ENCODE data around the gene NEURL2. TPM values are rescaled to one million over a fixed set of nuclear protein-coding genes. Genes with fewer than 3 reads are reported as not detected.

Gene NEURL2
- total and polyA plus RNA-seq, 4 donors: 3.7 to 14.5 (median 5.2) TPM

- no peak for TF ChIP-seq NR2F2 (IDR thresholded peaks at IDR 0.05)
- TF ChIP-seq RXRA (IDR thresholded peaks at IDR 0.05): no peak
- no peak for TF ChIP-seq FOXA2 (IDR thresholded peaks at IDR 0.05)
- no peak for TF ChIP-seq ATF3 (IDR thresholded peaks at IDR 0.05)
- no peak for TF ChIP-seq SP1 (IDR thresholded peaks at IDR 0.05)
- TF ChIP-seq MAX (IDR thresholded peaks at IDR 0.05): no peak
- TF ChIP-seq YY1 (IDR thresholded peaks at IDR 0.05): no peak
- TF ChIP-seq HNF4G (IDR thresholded peaks at IDR 0.05): no peak
- TF ChIP-seq RAD21 (IDR thresholded peaks at IDR 0.05): no peak
- no peak for TF ChIP-seq CTCF (IDR thresholded peaks at IDR 0.05; ENCODE audit: low read depth, low read length, missing input control)
- no peak for TF ChIP-seq TAF1 (conservative IDR thresholded peaks at IDR 0.05)
- TF ChIP-seq REST (IDR thresholded peaks at IDR 0.05): no peak
- no peak for TF ChIP-seq HNF4A (conservative IDR thresholded peaks at IDR 0.05)
- TF ChIP-seq ZBTB33 (IDR thresholded peaks at IDR 0.05): no peak
- no peak for TF ChIP-seq FOXA1 (IDR thresholded peaks at IDR 0.05)
- no peak for TF ChIP-seq EGR1 (IDR thresholded peaks at IDR 0.05; ENCODE audit: low read depth in 2 of 2)
- TF ChIP-seq GABPA (IDR thresholded peaks at IDR 0.05 in 1 of 2, conservative IDR thresholded peaks at IDR 0.05 in 1 of 2): no peak
- no peak for TF ChIP-seq JUND (IDR thresholded peaks at IDR 0.05)
- H3K27me3 ChIP-seq (ENCODE audit: control insufficient read depth in 4 of 4, insufficient read depth in 4 of 4, low read length in 3 of 4): no peaks in the 10 kb centered on the region
- no peaks in the 10 kb centered on the region for H3K9me3 ChIP-seq (ENCODE audit: control insufficient read depth in 4 of 4, low read length in 3 of 4)
- no peak for DNase-seq (ENCODE audit: low spot score)
- 69% methylated on average over 9 of the region's 9 CpGs for WGBS
- H3K4me1 ChIP-seq (ENCODE audit: control insufficient read depth in 4 of 4, insufficient read depth in 4 of 4, low read length in 3 of 4): peaks cover 3 to 21% (median 14%) of the 10 kb centered on the region in 4 donors
- H3K36me3 ChIP-seq (ENCODE audit: control insufficient read depth in 4 of 4, insufficient read depth in 3 of 4, low read depth in 1 of 4, low read length in 3 of 4): no peaks in the 10 kb centered on the region
- no peak overlapping the region for H3K27ac ChIP-seq (ENCODE audit: low read depth in 1 of 2, low read length in 2 of 2)
- no peak overlapping the region for H3K9ac ChIP-seq (ENCODE audit: low read depth in 1 of 2, low read length in 2 of 2)
- no peak overlapping the region for H3K4me3 ChIP-seq (ENCODE audit: low read depth in 1 of 3, low read length in 3 of 3)
Measured at GRCh38 chr20:45925821-45926506, 35.0 kb upstream of the NEURL2 start.
